Measurements from ENCODE around the gene SYT6.

SYT6 gene

GRCh38 chr1:114153261-114154145, at the start of gene SYT6:
SYT6 (minus strand) TSS chr1:114153869; CDS start chr1:114153772, 97 bp downstream.
- no peak for DNase-seq

- DNase-seq = no peak
Observed at GRCh38 chr1:114201486-114201885, 47.8 kb upstream of the SYT6 start.

GRCh38 chr1:114199017-114199594, 45.4 kb upstream of the SYT6 start:
- DNase-seq = no peak

DNA sequence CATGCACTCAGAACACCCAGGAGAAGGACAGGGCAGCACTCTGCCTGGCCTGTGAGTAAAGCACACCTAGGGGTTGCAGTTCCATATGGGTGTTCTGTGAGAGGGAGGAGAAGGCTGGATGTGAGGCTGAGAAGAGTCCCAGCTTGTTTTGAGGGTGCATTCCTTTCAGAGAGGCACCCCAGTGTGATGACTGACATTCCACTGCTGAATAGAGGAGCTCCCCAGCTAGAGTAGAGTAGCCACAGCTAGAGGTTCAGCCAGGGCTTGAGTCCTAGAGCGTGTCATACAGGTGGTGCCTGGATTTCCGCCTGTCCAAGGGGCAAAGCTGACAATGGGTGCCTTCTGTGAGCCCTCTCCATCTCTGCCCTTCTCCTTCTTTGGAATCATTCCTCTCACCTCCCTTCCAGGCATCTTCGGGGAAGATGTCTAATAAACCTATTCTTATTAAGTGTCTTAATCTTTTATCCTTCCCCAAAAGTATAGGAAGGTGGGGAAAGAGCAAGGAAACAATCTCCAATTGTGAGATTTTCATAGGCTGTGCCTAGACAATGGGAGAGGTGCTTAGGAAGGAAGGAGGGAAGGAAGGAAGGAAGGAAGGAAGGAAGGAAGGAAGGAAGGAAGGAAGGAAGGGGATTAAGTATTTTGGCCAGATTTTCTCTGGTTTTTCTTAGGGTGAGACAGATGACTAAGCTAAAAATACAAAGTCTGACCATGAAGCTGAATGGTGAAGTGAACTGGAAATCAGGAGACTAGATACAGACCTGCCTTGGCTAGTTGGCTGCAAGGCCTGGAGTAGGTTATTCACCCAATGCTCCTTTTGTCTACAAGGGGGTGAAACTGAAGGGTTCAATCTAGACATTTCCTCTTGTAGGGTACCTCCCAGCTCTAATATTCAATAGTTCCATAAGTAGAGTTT, 43.6 kb upstream of the SYT6 start:
- DNase-seq = no peak

DNA sequence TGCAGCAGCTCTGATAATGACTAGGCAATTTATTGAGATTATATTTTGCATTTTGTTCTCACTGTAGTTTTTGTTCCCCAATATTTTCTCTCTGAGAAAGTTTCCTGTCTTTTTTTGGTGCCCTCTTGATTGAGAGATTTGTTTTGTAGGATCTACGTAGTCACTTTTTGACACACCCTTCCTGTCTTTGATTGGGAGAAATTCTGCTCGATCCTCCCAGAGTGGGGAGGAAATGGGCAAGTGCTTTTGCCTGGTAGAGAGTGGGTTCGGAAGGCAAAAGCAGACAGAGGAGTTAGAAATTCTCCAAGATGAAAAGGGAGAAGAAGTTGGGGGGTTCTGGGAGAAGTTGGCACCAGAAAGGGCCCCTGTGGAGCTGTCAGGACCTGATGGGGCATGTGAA, 42.1 kb upstream of the SYT6 start:
- DNase-seq = no peak

DNA sequence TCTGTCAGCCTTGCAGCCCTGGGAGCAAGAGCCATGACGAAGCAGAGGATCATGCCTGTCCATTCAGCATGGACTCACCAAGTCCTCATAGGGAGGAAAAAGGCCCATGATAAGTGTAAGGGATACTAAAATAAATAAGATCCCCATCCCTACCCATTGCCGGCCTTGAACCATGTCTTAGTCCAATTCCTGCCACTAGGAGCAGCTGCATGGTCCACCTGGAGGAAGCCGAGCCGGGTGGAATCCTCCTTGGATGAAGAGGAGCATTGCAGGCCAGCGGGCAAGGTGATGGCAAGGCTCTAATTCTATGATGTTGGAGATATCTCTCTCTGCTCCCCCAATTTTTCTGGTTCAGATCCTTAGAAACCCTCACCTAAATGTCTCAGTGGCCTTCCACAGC, 38.7 kb upstream of the SYT6 start:
- DNase-seq = no peak

GRCh38 chr1:114189398-114189797, 35.7 kb upstream of the SYT6 start:
- no peak for DNase-seq

- no peak for DNase-seq
Observed at GRCh38 chr1:114181356-114181755, 27.7 kb upstream of the SYT6 start.

GRCh38 chr1:114180742-114181141, 27.1 kb upstream of the SYT6 start:
- DNase-seq = no peak

- no peak for DNase-seq
Observed at GRCh38 chr1:114178936-114179335, 25.3 kb upstream of the SYT6 start.

DNA sequence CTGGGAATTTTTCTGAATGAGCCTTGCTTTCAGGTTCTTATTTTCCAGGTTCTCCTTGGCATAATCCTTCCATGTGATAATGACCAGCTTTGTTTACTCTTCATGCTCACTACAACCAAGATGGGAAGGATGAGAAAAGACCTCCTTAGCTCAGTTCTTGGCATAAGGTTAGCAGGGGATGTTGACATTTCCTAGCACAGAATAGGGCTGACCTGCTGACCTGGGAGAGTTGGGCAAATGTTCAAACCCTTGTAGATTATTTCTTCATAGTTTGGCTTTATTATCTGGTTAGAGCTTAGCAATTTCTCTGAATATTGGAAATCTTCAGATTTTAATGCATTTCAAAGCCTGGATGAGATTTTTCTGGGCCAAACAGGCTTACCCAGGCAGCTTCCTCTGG, 23.6 kb upstream of the SYT6 start:
- DNase-seq = no peak

DNA sequence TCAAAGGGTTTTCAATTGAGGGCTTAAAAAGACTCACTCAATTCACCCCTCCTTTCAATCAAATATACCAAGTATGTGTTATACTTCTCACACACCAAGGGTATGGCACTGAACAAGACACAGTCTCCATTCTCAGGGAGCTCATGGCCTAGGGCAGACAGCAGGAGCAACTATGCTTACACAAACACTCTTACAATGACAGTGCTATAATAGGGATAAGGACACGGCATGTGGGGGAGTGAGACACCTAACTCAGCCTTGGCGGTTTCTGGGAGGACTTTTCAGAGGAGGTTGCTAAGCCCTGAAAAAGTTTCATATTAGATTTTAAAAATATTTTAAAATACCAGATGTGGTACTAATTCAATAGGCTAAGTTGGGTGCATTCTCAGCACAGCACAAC, 22.7 kb upstream of the SYT6 start:
- DNase-seq = no peak

GRCh38 chr1:114173680-114174079, 20.0 kb upstream of the SYT6 start:
- no peak for DNase-seq

DNA sequence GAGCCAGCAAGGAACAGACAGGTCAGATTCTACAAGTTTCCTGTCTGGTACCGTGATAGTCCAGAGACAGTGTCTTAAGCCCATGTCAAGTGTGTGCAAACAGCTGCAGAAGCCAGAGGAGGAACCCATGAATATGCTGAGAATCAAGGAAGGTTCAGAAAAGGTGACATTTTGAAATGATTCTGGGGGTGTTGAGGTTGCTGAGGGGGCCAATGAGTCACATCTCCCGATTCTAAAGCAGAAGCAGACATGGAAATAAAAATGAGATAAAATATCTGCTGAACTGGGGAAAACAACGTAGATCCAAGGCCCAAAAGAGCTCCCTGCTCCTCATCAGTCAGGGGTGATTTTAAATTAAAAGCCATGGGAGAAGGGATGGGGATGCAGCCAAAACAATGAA, 15.8 kb upstream of the SYT6 start:
- DNase-seq = no peak

DNA sequence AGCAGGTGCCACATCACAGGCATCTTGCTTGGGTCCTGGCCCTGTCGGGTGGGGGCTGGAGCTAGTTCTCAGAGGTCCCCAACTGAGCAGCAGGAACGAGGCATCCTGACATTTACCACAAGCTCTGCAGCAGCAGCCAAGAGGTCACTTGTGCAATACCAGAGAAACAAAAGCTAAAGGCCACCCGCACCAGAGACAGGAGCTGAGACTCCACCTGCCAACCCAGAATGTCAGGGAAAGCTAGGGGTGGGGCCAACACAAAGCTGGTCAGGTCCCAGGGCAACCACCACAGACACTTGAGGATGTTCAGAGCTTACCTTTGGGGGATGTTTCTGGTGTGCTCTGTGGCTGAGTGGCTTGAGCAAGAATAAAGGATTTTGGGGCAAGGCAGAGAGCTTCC, 13.6 kb upstream of the SYT6 start:
- no peak for DNase-seq

GRCh38 chr1:114164840-114165543, 11.3 kb upstream of the SYT6 start:
- DNase-seq = no peak

GRCh38 chr1:114159941-114160340, 6.3 kb upstream of the SYT6 start:
- DNase-seq = no peak

GRCh38 chr1:114157275-114157660, 3.6 kb upstream of the SYT6 start:
- DNase-seq = no peak

DNA sequence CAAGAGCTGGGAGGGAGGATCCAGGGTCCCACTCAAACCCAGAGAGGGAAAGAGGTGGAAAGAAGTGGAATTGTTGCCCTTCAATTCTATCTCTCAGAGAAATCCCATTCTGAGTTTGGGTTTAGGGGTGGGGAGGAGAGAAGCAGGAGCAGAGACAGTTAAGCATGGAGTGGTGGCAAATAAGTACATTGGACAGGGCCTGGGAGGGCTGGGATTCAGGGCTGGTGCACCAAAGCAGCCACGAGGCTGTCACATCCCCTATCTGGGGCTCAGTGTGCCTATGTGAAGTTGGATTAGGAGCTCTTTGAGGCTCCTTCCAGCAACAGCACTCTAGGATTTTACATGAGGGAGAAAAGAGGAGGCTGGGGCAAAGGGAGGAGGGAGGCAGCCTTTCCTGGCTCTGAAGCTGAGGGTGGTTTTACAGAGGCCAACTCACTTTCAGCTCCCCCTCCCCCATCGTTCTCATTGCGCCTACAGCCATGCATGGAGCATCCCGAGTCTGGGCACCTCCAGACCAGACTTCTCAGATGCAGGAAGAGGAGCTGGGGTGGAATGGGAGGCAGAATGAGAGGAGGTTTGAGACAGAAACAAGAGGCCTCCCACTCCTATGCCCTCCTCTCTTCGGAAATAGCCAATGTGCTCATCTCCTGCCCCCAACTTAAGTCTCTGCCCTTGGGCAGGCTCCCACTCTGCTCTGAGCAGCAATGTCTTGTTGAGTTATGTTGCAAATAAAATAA, 3.0 kb upstream of the SYT6 start:
- no peak for DNase-seq

DNA sequence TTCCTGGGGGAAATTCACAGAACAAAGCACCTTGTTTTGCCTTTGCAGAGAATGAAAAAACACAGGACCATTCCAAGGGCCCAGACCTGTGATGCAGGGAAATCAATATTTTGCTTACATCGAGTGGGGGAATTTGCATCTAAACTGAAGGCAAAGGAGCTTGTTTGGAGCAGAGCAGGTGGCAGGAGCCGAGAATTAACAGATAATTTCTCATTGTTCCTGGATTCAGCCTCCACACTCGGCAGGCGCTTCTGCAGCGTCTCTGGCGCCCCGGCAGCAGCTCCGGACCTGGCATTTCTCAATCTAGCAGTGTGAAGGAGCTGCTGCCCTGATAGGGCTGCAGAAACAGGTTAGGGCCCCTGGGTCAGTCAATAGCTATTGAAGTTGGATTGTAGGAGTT, 2.0 kb upstream of the SYT6 start:
- no peak for DNase-seq

- no peak for DNase-seq
Observed at GRCh38 chr1:114154963-114155322, 1.3 kb upstream of the SYT6 start.

Data from bone marrow (tissue), 2 donors.